HG03097 (cell line): ENCODE results near the gene ANKRD34B.
"Not testable (repeated sequence)": the region's sequence is repeated elsewhere in the genome, so short reads cannot be mapped to it uniquely, and the experiment has no call there.

Experiments
- ATAC-seq: cut with Tn5 transposase; IDR thresholded peaks from one replicate; pipeline ENCODE4 v1.9.1; 2021; ENCODE audit not compliant: unreplicated experiment, low FRiP score

The ANKRD34B gene

GRCh38 chr5:80569961-80570786 is at the start of gene ANKRD34B:
ANKRD34B (minus strand) TSS chr5:80570280; CDS start chr5:80560019, 10,261 bp downstream.
- ATAC-seq = no peak

GRCh38 chr5:80619086-80619485 is 49.0 kb upstream of the ANKRD34B start:
- ATAC-seq = no peak

GRCh38 chr5:80618438-80618837 is 48.4 kb upstream of the ANKRD34B start:
- no peak for ATAC-seq

GRCh38 chr5:80615266-80615914 is 45.3 kb upstream of the ANKRD34B start:
- no peak for ATAC-seq

GRCh38 chr5:80609692-80610091 is 39.6 kb upstream of the ANKRD34B start:
- no peak for ATAC-seq

GRCh38 chr5:80608731-80609130 is 38.7 kb upstream of the ANKRD34B start:
- ATAC-seq = no peak

GRCh38 chr5:80607832-80608231 is 37.8 kb upstream of the ANKRD34B start:
- ATAC-seq = peak; percentile 81

- ATAC-seq = no peak
These were observed 37.3 kb upstream of the ANKRD34B start for GRCh38 chr5:80607343-80607742.

- no peak for ATAC-seq
These were observed 31.0 kb upstream of the ANKRD34B start for GRCh38 chr5:80600943-80601693.

GRCh38 chr5:80597500-80597899 is 27.4 kb upstream of the ANKRD34B start:
- no peak for ATAC-seq

GRCh38 chr5:80594810-80595209 is 24.7 kb upstream of the ANKRD34B start:
- ATAC-seq = no peak

GRCh38 chr5:80592761-80593160 is 22.7 kb upstream of the ANKRD34B start:
- ATAC-seq = no peak

GRCh38 chr5:80592105-80592504 is 22.0 kb upstream of the ANKRD34B start:
- ATAC-seq = no peak

- ATAC-seq = no peak
These were observed 21.3 kb upstream of the ANKRD34B start for GRCh38 chr5:80591352-80591751.

- ATAC-seq = no peak
These were observed 20.7 kb upstream of the ANKRD34B start for GRCh38 chr5:80590766-80591165.

GRCh38 chr5:80588858-80589540 is 18.9 kb upstream of the ANKRD34B start:
- no peak for ATAC-seq

GRCh38 chr5:80584770-80585169 is 14.7 kb upstream of the ANKRD34B start:
- ATAC-seq = no peak

GRCh38 chr5:80580291-80580690 is 10.2 kb upstream of the ANKRD34B start:
- not testable (repeated sequence) for ATAC-seq

GRCh38 chr5:80579050-80579449 is 9.0 kb upstream of the ANKRD34B start:
- ATAC-seq = no peak

GRCh38 chr5:80577707-80578106 is 7.6 kb upstream of the ANKRD34B start:
- ATAC-seq = no peak

GRCh38 chr5:80576383-80576782 is 6.3 kb upstream of the ANKRD34B start:
- no peak for ATAC-seq
